SK-N-SH (cell line): Measurements from ENCODE around the gene DENND2A. TPM values are rescaled to one million over a fixed set of nuclear protein-coding genes. Genes with fewer than 3 reads are reported as not detected.

Experiments used
- CTCF ChIA-PET: fragments of 300-600, 350-600 bp; formaldehyde crosslinking; extraction: SDS; loops from one replicate; lab custom pipeline; 2021; lab: Yijun Ruan, JAX
- POLR2A ChIA-PET: fragments of 350-600 bp; sonication (Branson Sonifier 250); formaldehyde crosslinking; extraction: SDS; loops from one replicate; lab custom pipeline; 2020; ENCODE audit warnings: antibody characterized with exemption, inconsistent platforms; lab: Yijun Ruan, JAX
- DNase-seq: peaks from one replicate; pipeline ENCODE4 v3.0.0; 2012
- H2AFZ ChIP-seq: fragments of 200-600 bp; sonication (generic); 2 replicates; pipeline ENCODE4 v1.8.1; 2016; ENCODE audit warnings: antibody characterized with exemption, mild to moderate bottlenecking, low read depth
- H3F3A ChIP-seq: fragments of 200-600 bp; sonication (generic); replicated peaks from 2 replicates; pipeline ENCODE3; 2016; ENCODE audit warnings: antibody characterized with exemption, mild to moderate bottlenecking; ENCODE audit not compliant: insufficient read depth
- H3K27ac ChIP-seq, 2 experiments: fragments of 200-500 bp in 1 of 2; fragments of 200-600 bp in 1 of 2; sonication (Bioruptor generic) in 1 of 2; sonication (generic), shearing (Covaris generic) in 1 of 2; 2 replicates each; pipeline versions ENCODE4 v1.5.1 to v1.6.1; 2014 to 2016; ENCODE audit warnings: low read depth in 2 of 2, inconsistent platforms in 1 of 2, low read length in 1 of 2, mild to moderate bottlenecking in 1 of 2, mixed read lengths in 1 of 2
- H3K27me3 ChIP-seq: fragments of 200-600 bp; sonication (generic), shearing (Covaris generic); 2 replicates; pipeline ENCODE4 v1.6.1; 2016; ENCODE audit warnings: mixed run types; ENCODE audit not compliant: insufficient read depth
- H3K36me3 ChIP-seq, 2 experiments: fragments of 200-500 bp in 1 of 2; fragments of 200-600 bp in 1 of 2; sonication (Bioruptor generic) in 1 of 2; sonication (generic) in 1 of 2; replicated peaks in 1 of 2; 2 replicates each; pipeline versions ENCODE3 to v1.5.1; 2014 to 2016; ENCODE audit warnings: low read length in 1 of 2, mild to moderate bottlenecking in 1 of 2; ENCODE audit not compliant: insufficient read depth in 2 of 2, control insufficient read depth in 1 of 2
- H3K4me1 ChIP-seq, 2 experiments: fragments of 200-500 bp in 1 of 2; fragments of 200-600 bp in 1 of 2; sonication (Bioruptor generic) in 1 of 2; sonication (generic), shearing (Covaris generic) in 1 of 2; 2 replicates each; pipeline versions ENCODE4 v1.5.1 to v1.6.1; 2014 to 2016; ENCODE audit warnings: low read depth in 1 of 2, low read length in 1 of 2, mixed run types in 1 of 2; ENCODE audit not compliant: insufficient read depth in 2 of 2, control insufficient read depth in 1 of 2
- H3K4me2 ChIP-seq: fragments of 200-600 bp; sonication (generic), shearing (Covaris generic); 2 replicates; pipeline ENCODE4 v1.6.1; 2017; ENCODE audit warnings: mixed run types
- H3K4me3 ChIP-seq, 2 experiments: fragments of 200-500 bp in 1 of 2; fragments of 200-600 bp in 1 of 2; sonication (Bioruptor generic) in 1 of 2; sonication (generic), shearing (Covaris generic) in 1 of 2; 2 replicates each; pipeline versions ENCODE4 v1.5.1 to v1.8.1; 2014 to 2016; ENCODE audit warnings: low read depth in 2 of 2, inconsistent platforms in 1 of 2, low read length in 1 of 2, mild to moderate bottlenecking in 1 of 2, mixed read lengths in 1 of 2, moderate library complexity in 1 of 2
- H3K79me2 ChIP-seq: fragments of 200-600 bp; sonication (generic); 2 replicates; pipeline ENCODE4 v1.8.1; 2017; ENCODE audit warnings: mild to moderate bottlenecking; ENCODE audit not compliant: insufficient read depth
- H3K9ac ChIP-seq: fragments of 200-600 bp; sonication (generic); 2 replicates; pipeline ENCODE4 v1.6.1; 2017; ENCODE audit warnings: mixed run types
- H3K9me2 ChIP-seq: fragments of 200-600 bp; sonication (generic); 2 replicates; pipeline ENCODE4 v1.6.1; 2017; ENCODE audit warnings: mixed run types
- H3K9me3 ChIP-seq: fragments of 200-600 bp; sonication (generic); 2 replicates; pipeline ENCODE4 v1.6.1; 2017; ENCODE audit warnings: mixed run types, mild to moderate bottlenecking, moderate library complexity
- H4K20me1 ChIP-seq: fragments of 200-600 bp; sonication (generic); 2 replicates; pipeline ENCODE4 v1.6.1; 2017; ENCODE audit warnings: mild to moderate bottlenecking, mixed run types; ENCODE audit not compliant: insufficient read depth
- FOXM1 ChIP-seq: IDR thresholded peaks from 2 replicates; pipeline ENCODE4 v1.4.0; 2012; ENCODE audit warnings: low read depth, mild to moderate bottlenecking
- NFIC ChIP-seq: IDR thresholded peaks from 2 replicates; pipeline ENCODE4 v1.4.0; 2012; ENCODE audit warnings: borderline replicate concordance
- POLR2AphosphoS5 ChIP-seq: IDR thresholded peaks from 2 replicates; pipeline ENCODE4 v1.6.1; 2012; ENCODE audit warnings: low read depth, low read length
- RAD21 ChIP-seq: IDR thresholded peaks from 2 replicates; pipeline ENCODE4 v1.6.1; 2012; ENCODE audit warnings: mild to moderate bottlenecking, low read length
- RCOR1 ChIP-seq: fragments of 150-350 bp; IDR thresholded peaks from 2 replicates; pipeline ENCODE4 v1.6.1; 2017; ENCODE audit warnings: antibody characterized with exemption, low read length
- TEAD4 ChIP-seq: IDR thresholded peaks from 2 replicates; pipeline ENCODE4 v1.4.0; 2012; ENCODE audit warnings: mild to moderate bottlenecking, borderline replicate concordance; ENCODE audit not compliant: insufficient read depth
- YY1 ChIP-seq: IDR thresholded peaks from 2 replicates; pipeline ENCODE4 v1.4.0; 2012; ENCODE audit warnings: low read depth, mild to moderate bottlenecking
- ZBTB33 ChIP-seq: IDR thresholded peaks from 2 replicates; pipeline ENCODE4 v1.4.0; 2012; ENCODE audit warnings: low read depth, borderline replicate concordance
- WGBS: methylation state at CpG from one replicate; pipeline ENCODE4 v1.1.6; 2017; ENCODE audit warnings: low lambda C conversion rate; 5-methylcytosine and 5-hydroxymethylcytosine counted together
- polyA plus RNA-seq, 3 experiments: library from polyadenylated mRNA; depleted of rRNA; stranded (reverse); fragments of >200 nt; gene quantifications; 2 replicates each; pipeline ENCODE4 v1.2.3, GENCODE V29; 2012
- TF ChIP-seq, protein P1 (sequence below): IDR thresholded peaks from 2 replicates; pipeline ENCODE4 v1.6.1; 2012; ENCODE audit warnings: mild to moderate bottlenecking, low read depth, low read length, moderate library complexity

The DENND2A gene
- polyA plus RNA-seq, 1 of the 3 experiments (the other 2 are of a cell fraction): 3.5 TPM

GRCh38 chr7:140654661-140655060, 14.0 kb upstream of the DENND2A start (continued):
- TF ChIP-seq ZBTB33 (no peak), YY1 (no peak), NFIC (no peak)

DNA sequence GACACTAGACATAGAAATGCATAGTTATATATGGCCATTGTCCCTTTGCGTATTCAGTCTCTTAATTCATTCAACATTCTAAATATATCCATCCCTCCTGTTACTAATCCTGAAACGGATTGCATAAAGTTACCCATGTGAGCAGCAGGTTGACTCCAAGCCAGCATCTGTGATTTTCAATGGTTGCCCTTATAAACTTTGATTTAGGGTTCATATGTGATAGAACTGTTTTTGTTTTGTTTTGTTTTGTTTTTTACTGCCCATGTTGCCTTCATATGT, 13.4 kb upstream of the DENND2A start:
- DNase-seq: no peak
- Histone ChIP-seq H3K4me2 (no peak overlapping the region), H3K4me3 (no peak overlapping the region), H3K9me3 (no peaks in the 10 kb centered on the region), H3K4me1 (peaks cover 0 to 3% of the 10 kb centered on the region in 2 experiments; a peak in 1 of 4 replicates), H3F3A (no peaks in the 10 kb centered on the region), H3K27ac (no peak overlapping the region), H2AFZ (no peak overlapping the region), H3K36me3 (no peaks in the 10 kb centered on the region), H3K27me3 (0 out of 2 replicates have a peak, but pooled peaks cover 7% of the 10 kb centered on the region), H3K79me2 (no peaks in the 10 kb centered on the region), H3K9me2 (no peaks in the 10 kb centered on the region), H3K9ac (no peak overlapping the region), H4K20me1 (no peaks in the 10 kb centered on the region)
- ChIA-PET CTCF (interaction anchor here (0.5 to 20.3 kb wide), 98 partner anchors 7 to 1000 kb away, joined by 3 to 433 read pairs (median 5); partner anchors contain the start of genes ADCK2, DENND2A, KDM7A and MKRN1), POLR2A (no interaction called here)
- TF ChIP-seq FOXM1 (no peak), POLR2AphosphoS5 (no peak), TEAD4 (no peak), RAD21 (no peak), RCOR1 (no peak), ZBTB33 (no peak)
- TF ChIP-seq, protein P1, sequence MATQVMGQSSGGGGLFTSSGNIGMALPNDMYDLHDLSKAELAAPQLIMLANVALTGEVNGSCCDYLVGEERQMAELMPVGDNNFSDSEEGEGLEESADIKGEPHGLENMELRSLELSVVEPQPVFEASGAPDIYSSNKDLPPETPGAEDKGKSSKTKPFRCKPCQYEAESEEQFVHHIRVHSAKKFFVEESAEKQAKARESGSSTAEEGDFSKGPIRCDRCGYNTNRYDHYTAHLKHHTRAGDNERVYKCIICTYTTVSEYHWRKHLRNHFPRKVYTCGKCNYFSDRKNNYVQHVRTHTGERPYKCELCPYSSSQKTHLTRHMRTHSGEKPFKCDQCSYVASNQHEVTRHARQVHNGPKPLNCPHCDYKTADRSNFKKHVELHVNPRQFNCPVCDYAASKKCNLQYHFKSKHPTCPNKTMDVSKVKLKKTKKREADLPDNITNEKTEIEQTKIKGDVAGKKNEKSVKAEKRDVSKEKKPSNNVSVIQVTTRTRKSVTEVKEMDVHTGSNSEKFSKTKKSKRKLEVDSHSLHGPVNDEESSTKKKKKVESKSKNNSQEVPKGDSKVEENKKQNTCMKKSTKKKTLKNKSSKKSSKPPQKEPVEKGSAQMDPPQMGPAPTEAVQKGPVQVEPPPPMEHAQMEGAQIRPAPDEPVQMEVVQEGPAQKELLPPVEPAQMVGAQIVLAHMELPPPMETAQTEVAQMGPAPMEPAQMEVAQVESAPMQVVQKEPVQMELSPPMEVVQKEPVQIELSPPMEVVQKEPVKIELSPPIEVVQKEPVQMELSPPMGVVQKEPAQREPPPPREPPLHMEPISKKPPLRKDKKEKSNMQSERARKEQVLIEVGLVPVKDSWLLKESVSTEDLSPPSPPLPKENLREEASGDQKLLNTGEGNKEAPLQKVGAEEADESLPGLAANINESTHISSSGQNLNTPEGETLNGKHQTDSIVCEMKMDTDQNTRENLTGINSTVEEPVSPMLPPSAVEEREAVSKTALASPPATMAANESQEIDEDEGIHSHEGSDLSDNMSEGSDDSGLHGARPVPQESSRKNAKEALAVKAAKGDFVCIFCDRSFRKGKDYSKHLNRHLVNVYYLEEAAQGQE: no peak
- 71% methylated on average over 2 of the region's 2 CpGs for WGBS
